PC-9 (cell line): ENCODE data around the gene FGD4. TPM values are rescaled to one million over a fixed set of nuclear protein-coding genes. Genes with fewer than 3 reads are reported as not detected.

Experiments used
- BruUV-seq: library from RNA; stranded (reverse); fragments of 400-500 nt; replicated peaks from 2 replicates; lab custom pipeline; 2021; lab: Mats Ljungman, UMichigan
- CTCF ChIA-PET: fragments of 300-600 bp; sonication (Branson Sonifier 250); formaldehyde crosslinking; loops from one replicate; lab custom pipeline; 2022; ENCODE audit warnings: antibody characterized with exemption; lab: Charles Lee
- POLR2A ChIA-PET: fragments of 300-600 bp; sonication (Branson Sonifier 250); formaldehyde crosslinking; loops from one replicate; lab custom pipeline; 2022; ENCODE audit warnings: antibody characterized with exemption; ENCODE audit not compliant: unreplicated experiment; lab: Charles Lee
- DNase-seq, 2 experiments: peaks; one replicate each; pipeline versions ENCODE4 v3.0.0 to v3.0.0-alpha.2; 2015 to 2022; ENCODE audit warnings: mixed read lengths in 1 of 2
- H2AFZ ChIP-seq: fragments of 200-600 bp; sonication (generic); 2 replicates; pipeline ENCODE4 v1.8.1; 2017; ENCODE audit warnings: antibody characterized with exemption
- H3F3A ChIP-seq: fragments of 200-600 bp; sonication (generic); 2 replicates; pipeline ENCODE4 v1.8.1; 2017; ENCODE audit warnings: antibody characterized with exemption, mild to moderate bottlenecking, low read depth; ENCODE audit not compliant: insufficient read depth
- H3K27ac ChIP-seq: fragments of 200-600 bp; sonication (generic); 2 replicates; pipeline ENCODE4 v1.6.1; 2016; ENCODE audit warnings: mixed run types
- H3K27me3 ChIP-seq: fragments of 200-600 bp; sonication (generic); 2 replicates; pipeline ENCODE4 v1.6.1; 2016; ENCODE audit warnings: low read depth, mixed run types; ENCODE audit not compliant: insufficient read depth
- H3K36me3 ChIP-seq: fragments of 200-600 bp; sonication (generic); 2 replicates; pipeline ENCODE4 v1.6.1; 2016; ENCODE audit warnings: low read depth, mixed run types
- H3K4me1 ChIP-seq: fragments of 200-600 bp; sonication (generic); replicated peaks from 2 replicates; pipeline ENCODE4 v1.6.1; 2016; ENCODE audit warnings: mixed run types; ENCODE audit not compliant: insufficient read depth
- H3K4me2 ChIP-seq: fragments of 200-600 bp; sonication (generic); 2 replicates; pipeline ENCODE4 v1.6.1; 2017; ENCODE audit warnings: mixed run types
- H3K4me3 ChIP-seq: fragments of 200-600 bp; sonication (generic); 2 replicates; pipeline ENCODE4 v1.6.1; 2016; ENCODE audit warnings: mixed run types
- H3K79me2 ChIP-seq: fragments of 200-600 bp; sonication (generic); 2 replicates; pipeline ENCODE4 v1.6.1; 2017; ENCODE audit warnings: low read depth, mixed run types
- H3K9me2 ChIP-seq: fragments of 200-600 bp; sonication (generic); 2 replicates; pipeline ENCODE4 v1.8.1; 2017; ENCODE audit warnings: mild to moderate bottlenecking; ENCODE audit not compliant: insufficient read depth
- H3K9me3 ChIP-seq: fragments of 200-600 bp; sonication (generic); 2 replicates; pipeline ENCODE4 v1.8.1; 2016; ENCODE audit warnings: low read depth; ENCODE audit not compliant: insufficient read depth
- H4K20me1 ChIP-seq: fragments of 200-600 bp; sonication (generic); 2 replicates; pipeline ENCODE4 v1.8.1; 2017; ENCODE audit not compliant: insufficient read depth
- EZH2 ChIP-seq: fragments of 200-600 bp; sonication (generic); IDR thresholded peaks from 2 replicates; pipeline ENCODE4 v1.8.0; 2017; ENCODE audit warnings: antibody characterized with exemption, low read depth
- intact Hi-C: fragments of 100-400 bp; cut with micrococcal nuclease; formaldehyde crosslinking; loops from one replicate; pipeline ENCODE4 v1.10.0; 2022; ENCODE audit not compliant: unreplicated experiment
- total RNA-seq: library from RNA; stranded (reverse); gene quantifications from 2 replicates; pipeline ENCODE4 v1.2.3, GENCODE V29; 2021
- TF ChIP-seq, protein P1 (sequence below): fragments of 200-600 bp; sonication (generic); conservative IDR thresholded peaks from 2 replicates; pipeline ENCODE4 v1.6.1; 2017; ENCODE audit warnings: mixed run types, antibody characterized with exemption, mild to moderate bottlenecking, moderate library complexity

Gene FGD4
- total RNA-seq, 1 experiment from 2014 or later, result 28.3 TPM

- TF ChIP-seq, protein P1, sequence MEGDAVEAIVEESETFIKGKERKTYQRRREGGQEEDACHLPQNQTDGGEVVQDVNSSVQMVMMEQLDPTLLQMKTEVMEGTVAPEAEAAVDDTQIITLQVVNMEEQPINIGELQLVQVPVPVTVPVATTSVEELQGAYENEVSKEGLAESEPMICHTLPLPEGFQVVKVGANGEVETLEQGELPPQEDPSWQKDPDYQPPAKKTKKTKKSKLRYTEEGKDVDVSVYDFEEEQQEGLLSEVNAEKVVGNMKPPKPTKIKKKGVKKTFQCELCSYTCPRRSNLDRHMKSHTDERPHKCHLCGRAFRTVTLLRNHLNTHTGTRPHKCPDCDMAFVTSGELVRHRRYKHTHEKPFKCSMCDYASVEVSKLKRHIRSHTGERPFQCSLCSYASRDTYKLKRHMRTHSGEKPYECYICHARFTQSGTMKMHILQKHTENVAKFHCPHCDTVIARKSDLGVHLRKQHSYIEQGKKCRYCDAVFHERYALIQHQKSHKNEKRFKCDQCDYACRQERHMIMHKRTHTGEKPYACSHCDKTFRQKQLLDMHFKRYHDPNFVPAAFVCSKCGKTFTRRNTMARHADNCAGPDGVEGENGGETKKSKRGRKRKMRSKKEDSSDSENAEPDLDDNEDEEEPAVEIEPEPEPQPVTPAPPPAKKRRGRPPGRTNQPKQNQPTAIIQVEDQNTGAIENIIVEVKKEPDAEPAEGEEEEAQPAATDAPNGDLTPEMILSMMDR, result no peak
- no peak for TF ChIP-seq EZH2
- Histone ChIP-seq H2AFZ (no peak overlapping the region), H3K27ac (no peak overlapping the region), H3K79me2 (no peaks in the 10 kb centered on the region), H3K4me3 (no peak overlapping the region), H3K4me1 (no peaks in the 10 kb centered on the region), H4K20me1 (no peaks in the 10 kb centered on the region), H3K4me2 (no peak overlapping the region), H3F3A (no peaks in the 10 kb centered on the region), H3K9me3 (no peaks in the 10 kb centered on the region), H3K36me3 (no peaks in the 10 kb centered on the region), H3K27me3 (no peaks in the 10 kb centered on the region), H3K9me2 (no peaks in the 10 kb centered on the region)
- intact Hi-C loops, result no loop called here
- BruUV-seq, result no TSS peak
- no peak for DNase-seq
- ChIA-PET CTCF (no interaction called here), POLR2A (no interaction called here)
Observed at GRCh38 chr12:32478166-32478565, 78.8 kb downstream of the FGD4 start.

GRCh38 chr12:32478858-32479725 lies 79.7 kb downstream of the FGD4 start:
- Histone ChIP-seq H3K4me2 (no peak overlapping the region), H3K9me3 (no peaks in the 10 kb centered on the region), H3K4me3 (no peak overlapping the region), H2AFZ (no peak overlapping the region), H4K20me1 (no peaks in the 10 kb centered on the region), H3K9me2 (no peaks in the 10 kb centered on the region), H3K27me3 (no peaks in the 10 kb centered on the region), H3K79me2 (no peaks in the 10 kb centered on the region), H3K27ac (no peak overlapping the region), H3K36me3 (no peaks in the 10 kb centered on the region), H3F3A (no peaks in the 10 kb centered on the region), H3K4me1 (no peaks in the 10 kb centered on the region)
- BruUV-seq, result no TSS peak
- CTCF ChIA-PET, result no interaction called here
- TF ChIP-seq EZH2, result no peak
- TF ChIP-seq, protein P1, result no peak
- POLR2A ChIA-PET, result no interaction called here
- no peak for DNase-seq
- intact Hi-C loops, result no loop called here

- H3K36me3 ChIP-seq, result no peaks in the 10 kb centered on the region
- no peaks in the 10 kb centered on the region for H3K9me3 ChIP-seq
- no peak overlapping the region for H2AFZ ChIP-seq
- no peaks in the 10 kb centered on the region for H3K9me2 ChIP-seq
- no TSS peak for BruUV-seq
- no peaks in the 10 kb centered on the region for H4K20me1 ChIP-seq
- POLR2A ChIA-PET, result no interaction called here
- H3K4me1 ChIP-seq, result peaks cover 11% of the 10 kb centered on the region
- H3K79me2 ChIP-seq, result no peaks in the 10 kb centered on the region
- no peak overlapping the region for H3K27ac ChIP-seq
- peaks cover 17% of the 10 kb centered on the region for H3F3A ChIP-seq
- TF ChIP-seq EZH2, result no peak
- TF ChIP-seq, protein P1, result no peak
- no peak overlapping the region for H3K4me2 ChIP-seq
- H3K4me3 ChIP-seq, result no peak overlapping the region
- intact Hi-C loops, result loop anchor here (10.0 kb wide), 1 partner anchor 87 kb away; the partner anchor contains the start of gene FGD4
- no peak for DNase-seq
- no peaks in the 10 kb centered on the region for H3K27me3 ChIP-seq
- CTCF ChIA-PET, result no interaction called here
Observed at GRCh38 chr12:32482226-32482625, 82.9 kb downstream of the FGD4 start.
